Stimulated activated CD8-positive, alpha-beta memory T cell treated with anti-CD3 and anti-CD28 coated beads, Interleukin-4, amount 100 ng/mL, for 24 hours (primary cell): ENCODE measurements around the gene VPS50.

Source experiments
- DNase-seq: peaks from one replicate; pipeline ENCODE4 v3.0.0-alpha.2; 2020; ENCODE audit warnings: low read depth

VPS50 gene

DNA sequence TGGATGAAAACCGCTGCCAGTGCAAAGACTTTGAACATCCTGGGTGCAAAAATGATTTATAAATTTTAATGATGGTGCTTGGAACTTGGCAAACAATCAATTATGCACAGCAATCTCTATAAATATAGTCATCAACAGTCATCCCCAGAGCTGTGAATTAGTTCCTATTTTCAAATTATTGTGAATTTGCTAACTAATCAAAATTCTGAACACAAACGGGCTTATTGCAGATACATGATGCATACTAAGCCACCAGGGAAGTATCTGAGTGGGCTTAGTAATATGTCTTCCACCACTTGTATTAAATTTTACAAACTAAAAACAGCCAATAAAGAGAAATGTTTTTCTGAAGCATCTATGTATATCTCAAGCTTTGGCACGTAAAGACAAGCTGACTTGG, 177.2 kb downstream of the VPS50 start:
- no peak for DNase-seq
